Fibroblast of skin of left biceps (primary cell): Measurements from ENCODE around the gene GABRB1.

ENCODE experiments used
- DNase-seq, 2 experiments: peaks; one replicate each; pipeline ENCODE4 v3.0.0-alpha.2; 2013; ENCODE audit warnings: low read depth in 2 of 2

Gene GABRB1

DNA sequence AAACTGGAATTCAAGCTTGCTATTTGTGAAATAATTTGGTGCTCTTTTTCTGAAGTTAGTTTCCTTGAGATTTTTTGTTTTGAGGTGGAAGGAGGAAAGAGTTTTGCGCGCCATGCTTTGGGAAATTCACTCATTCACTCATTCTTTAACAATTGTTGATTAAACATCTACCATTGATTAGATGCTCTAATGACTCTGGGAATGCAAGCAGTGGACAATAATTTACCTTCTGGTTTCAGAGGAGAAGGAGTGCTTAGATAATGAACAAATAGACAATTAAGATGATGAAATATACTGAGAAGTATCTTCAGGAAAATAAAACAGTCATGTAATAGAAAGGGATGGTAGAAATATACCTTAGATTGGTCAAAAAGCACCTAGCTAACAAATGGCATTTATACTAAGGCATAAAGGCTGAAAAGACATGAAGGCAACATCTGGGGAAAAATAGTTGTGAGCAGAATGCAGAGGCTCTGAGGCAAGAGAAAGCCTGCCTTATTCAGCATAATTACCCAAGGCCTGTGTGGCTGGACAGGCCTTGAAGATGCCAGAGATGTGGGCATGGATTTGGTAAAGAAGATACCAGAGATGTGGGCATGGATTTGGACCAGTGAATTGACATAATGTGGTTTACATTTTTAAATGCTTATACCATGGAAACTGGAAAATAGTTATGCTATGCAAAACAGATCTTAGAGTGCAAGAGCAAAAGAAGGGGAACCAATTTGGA, 434.9 kb downstream of the GABRB1 start:
- DNase-seq, result no peak

DNA sequence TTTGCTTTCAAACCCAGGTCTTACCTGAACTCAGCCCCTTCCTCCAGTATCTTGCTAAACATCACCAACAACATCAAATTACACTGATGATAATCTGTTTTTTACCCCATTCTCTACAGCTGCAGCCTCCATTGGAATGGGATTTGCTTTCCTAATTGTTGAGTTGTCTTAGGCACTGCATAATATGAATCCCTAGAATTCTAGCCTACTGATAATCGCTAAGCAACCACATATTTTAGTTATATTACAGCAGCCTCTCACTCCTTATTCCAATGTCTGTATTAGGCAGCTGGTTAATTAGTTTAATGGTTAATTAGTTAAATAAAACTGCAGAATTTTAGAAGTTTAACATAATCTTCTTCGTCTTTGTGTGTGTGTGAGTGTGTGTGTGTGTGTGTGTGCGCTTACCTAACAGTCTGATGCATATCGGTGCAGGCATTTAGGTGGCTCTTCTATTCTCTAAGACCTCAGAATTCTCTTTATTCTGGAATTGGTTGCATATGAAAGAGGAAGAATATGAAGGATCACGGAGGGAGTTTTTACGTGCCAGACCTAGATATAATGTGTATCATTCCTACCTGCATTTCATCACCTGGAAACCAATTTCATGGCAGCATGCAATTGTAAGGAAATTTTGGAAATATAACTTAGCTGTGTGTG, 437.5 kb downstream of the GABRB1 start:
- no peak for DNase-seq

DNA sequence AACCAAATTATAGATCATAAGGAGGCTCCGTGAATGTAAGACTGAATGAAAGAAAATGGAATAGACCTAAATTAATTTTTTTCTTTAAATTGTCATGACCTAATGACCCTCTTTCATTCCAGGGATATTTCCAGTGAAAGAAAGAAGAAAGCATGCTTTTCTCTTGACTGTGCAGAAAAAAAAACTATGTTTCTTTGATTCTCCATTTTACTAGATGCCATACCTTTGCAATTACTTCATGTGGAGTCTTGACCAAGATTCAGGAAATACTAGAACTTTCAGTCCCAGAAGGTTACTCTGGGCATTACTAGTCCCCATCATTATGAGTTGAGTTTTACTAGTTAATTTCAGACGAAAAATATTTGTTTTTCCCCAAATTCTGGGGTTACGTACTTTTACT, 438.6 kb downstream of the GABRB1 start:
- DNase-seq, result no peak

- DNase-seq, result no peak
These were observed 439.7 kb downstream of the GABRB1 start for GRCh38 chr4:47471064-47471463.

DNA sequence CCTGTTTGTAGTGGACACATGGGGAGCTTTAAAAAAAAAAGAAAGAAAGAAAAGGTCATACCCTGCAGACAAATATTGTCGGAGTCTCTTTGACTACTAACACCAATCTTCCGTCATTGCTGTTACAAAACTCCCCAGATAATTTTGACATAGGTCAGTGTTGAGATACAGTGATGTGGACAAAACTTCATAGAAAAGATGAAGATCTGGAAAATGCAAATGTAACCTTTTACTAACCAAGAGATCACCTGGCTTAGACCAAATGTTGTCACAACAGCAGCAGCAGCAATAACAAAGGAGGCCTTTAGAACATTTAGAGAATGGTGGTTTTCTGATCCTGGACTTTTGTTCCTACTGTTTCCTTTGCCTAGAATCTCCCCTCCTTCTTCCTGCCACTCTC, 440.2 kb downstream of the GABRB1 start:
- DNase-seq, result no peak

DNA sequence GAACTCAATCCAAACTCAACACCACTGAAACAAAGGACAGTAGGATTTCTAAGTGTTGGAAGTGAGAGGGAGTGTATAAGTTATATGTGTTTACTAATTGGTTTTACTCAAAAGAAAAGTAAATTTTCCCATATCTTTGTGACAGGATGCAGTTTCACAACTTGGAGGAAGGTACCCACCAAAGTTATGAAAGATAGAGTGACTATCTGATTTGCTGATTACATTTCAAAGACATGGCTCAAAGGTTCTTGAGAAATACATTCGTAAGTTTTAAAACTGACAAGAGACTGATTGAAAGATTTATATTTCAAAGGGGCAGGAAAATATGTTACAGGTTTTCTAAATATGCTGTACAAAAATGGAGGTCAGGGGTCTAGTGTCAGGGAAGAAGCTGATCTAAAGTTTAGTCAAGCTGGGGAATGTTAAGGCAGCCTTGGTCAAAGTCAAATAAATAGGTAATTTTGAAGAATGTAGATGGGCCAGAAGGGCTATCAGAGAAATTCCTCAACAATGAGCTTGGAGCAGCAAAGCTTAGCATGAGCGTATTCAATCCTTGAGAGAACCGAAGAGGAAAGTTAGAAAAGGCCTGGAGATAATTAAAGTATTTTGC, 441.9 kb downstream of the GABRB1 start:
- no peak for DNase-seq

GRCh38 chr4:47474799-47475198, 443.4 kb downstream of the GABRB1 start:
- no peak for DNase-seq

GRCh38 chr4:47475411-47475810, 444.0 kb downstream of the GABRB1 start:
- DNase-seq, result no peak
